Measurements from ENCODE around the gene CAPN8. TPM values are rescaled to one million over a fixed set of nuclear protein-coding genes. Genes with fewer than 3 reads are reported as not detected.

CAPN8 gene
- total RNA-seq, 1 experiment from 2014 or later = 0.28 TPM

DNA sequence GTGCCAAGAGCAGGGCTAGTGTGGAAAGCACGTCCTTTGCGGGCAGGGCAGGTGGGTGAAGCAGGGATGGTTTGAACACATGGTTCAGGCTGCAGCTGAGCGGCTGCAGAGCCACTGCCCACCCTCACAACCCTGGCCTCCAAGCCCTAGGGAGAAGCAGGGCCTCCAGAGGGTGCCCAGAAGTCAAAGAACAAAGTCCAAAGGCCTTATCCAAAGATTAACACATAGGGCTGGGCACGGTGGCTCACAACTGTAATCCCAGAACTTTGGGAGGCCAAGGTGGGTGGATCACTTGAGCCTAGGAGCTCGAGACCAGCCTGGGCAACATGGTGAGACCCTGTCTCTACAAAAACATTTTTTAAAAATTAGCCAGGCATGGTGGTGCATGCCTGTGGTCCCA lies 46.8 kb downstream of the CAPN8 start:
- TF ChIP-seq STAT6 (CRISPR knock-in tag; conservative IDR thresholded peaks at IDR 0.05; ENCODE audit: low read depth) (no peak), E2F4 (CRISPR knock-in tag; IDR thresholded peaks at IDR 0.05; ENCODE audit: borderline replicate concordance, low read depth) (no peak), GRHL2 (CRISPR knock-in tag; IDR thresholded peaks at IDR 0.05; ENCODE audit: insufficient replicate concordance, severe bottlenecking) (no peak), ESRRA (CRISPR knock-in tag; IDR thresholded peaks at IDR 0.05; ENCODE audit: borderline replicate concordance) (no peak), MLX (CRISPR knock-in tag; IDR thresholded peaks at IDR 0.05) (no peak), ZNF396 (CRISPR knock-in tag; IDR thresholded peaks at IDR 0.05; ENCODE audit: borderline replicate concordance) (no peak), CREB1 (CRISPR knock-in tag; IDR thresholded peaks at IDR 0.05) (no peak), AFF4 (CRISPR knock-in tag; IDR thresholded peaks at IDR 0.05; ENCODE audit: borderline replicate concordance) (no peak), USF1 (CRISPR knock-in tag; IDR thresholded peaks at IDR 0.05) (no peak), CBFB (CRISPR knock-in tag; IDR thresholded peaks at IDR 0.05; ENCODE audit: low read depth) (no peak), ZNF423 (CRISPR knock-in tag; IDR thresholded peaks at IDR 0.05) (no peak), KAT7 (CRISPR knock-in tag; IDR thresholded peaks at IDR 0.05; ENCODE audit: borderline replicate concordance) (no peak), TP53 (CRISPR knock-in tag; IDR thresholded peaks at IDR 0.05) (no peak), NFE2L1 (CRISPR knock-in tag; IDR thresholded peaks at IDR 0.05) (no peak), ARID4B (CRISPR knock-in tag; IDR thresholded peaks at IDR 0.05; ENCODE audit: borderline replicate concordance) (no peak)
- TF ChIP-seq, protein P1, sequence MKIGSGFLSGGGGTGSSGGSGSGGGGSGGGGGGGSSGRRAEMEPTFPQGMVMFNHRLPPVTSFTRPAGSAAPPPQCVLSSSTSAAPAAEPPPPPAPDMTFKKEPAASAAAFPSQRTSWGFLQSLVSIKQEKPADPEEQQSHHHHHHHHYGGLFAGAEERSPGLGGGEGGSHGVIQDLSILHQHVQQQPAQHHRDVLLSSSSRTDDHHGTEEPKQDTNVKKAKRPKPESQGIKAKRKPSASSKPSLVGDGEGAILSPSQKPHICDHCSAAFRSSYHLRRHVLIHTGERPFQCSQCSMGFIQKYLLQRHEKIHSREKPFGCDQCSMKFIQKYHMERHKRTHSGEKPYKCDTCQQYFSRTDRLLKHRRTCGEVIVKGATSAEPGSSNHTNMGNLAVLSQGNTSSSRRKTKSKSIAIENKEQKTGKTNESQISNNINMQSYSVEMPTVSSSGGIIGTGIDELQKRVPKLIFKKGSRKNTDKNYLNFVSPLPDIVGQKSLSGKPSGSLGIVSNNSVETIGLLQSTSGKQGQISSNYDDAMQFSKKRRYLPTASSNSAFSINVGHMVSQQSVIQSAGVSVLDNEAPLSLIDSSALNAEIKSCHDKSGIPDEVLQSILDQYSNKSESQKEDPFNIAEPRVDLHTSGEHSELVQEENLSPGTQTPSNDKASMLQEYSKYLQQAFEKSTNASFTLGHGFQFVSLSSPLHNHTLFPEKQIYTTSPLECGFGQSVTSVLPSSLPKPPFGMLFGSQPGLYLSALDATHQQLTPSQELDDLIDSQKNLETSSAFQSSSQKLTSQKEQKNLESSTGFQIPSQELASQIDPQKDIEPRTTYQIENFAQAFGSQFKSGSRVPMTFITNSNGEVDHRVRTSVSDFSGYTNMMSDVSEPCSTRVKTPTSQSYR (CRISPR knock-in tag; IDR thresholded peaks at IDR 0.05) = no peak
- Mint-ChIP-seq H3K36me3 (no peaks in the 10 kb centered on the region), H3K27me3 (ENCODE audit: low read depth) (no peaks in the 10 kb centered on the region), H3K4me1 (peaks cover 9% of the 10 kb centered on the region), H3K9me3 (no peaks in the 10 kb centered on the region; the same call in 1 of the 2 replicates), H3K27ac (no peak overlapping the region), H3K4me3 (no peak overlapping the region)
- ATAC-seq (no peak), DNase-seq (ENCODE audit: low spot score) (no peak)
- ChIA-PET CTCF (interaction anchor here (1.0 to 3.8 kb wide), 7 partner anchors 10 to 142 kb away, joined by 3 to 31 read pairs (median 4); no protein-coding TSS in a partner anchor), POLR2A (no interaction called here)
